IMR-90 (cell line): ENCODE results near the gene ROCK2. TPM values are rescaled to one million over a fixed set of nuclear protein-coding genes. Genes with fewer than 3 reads are reported as not detected.

ENCODE experiments used
- ATAC-seq: fragments of 200-7000 bp; cut with Tn5 transposase; 2 replicates; pipeline ENCODE4 v1.9.1; 2020; ENCODE audit warnings: low read depth, mild to moderate bottlenecking, moderate library complexity
- BruUV-seq: library from RNA; stranded (reverse); fragments of 400-500 nt; replicated peaks from 2 replicates; lab custom pipeline; 2021; lab: Mats Ljungman, UMichigan
- CTCF ChIA-PET: fragments of 300-600 bp; formaldehyde crosslinking; extraction: SDS; loops from one replicate; lab custom pipeline; 2021; ENCODE audit warnings: antibody characterized with exemption; lab: Yijun Ruan, JAX
- POLR2A ChIA-PET: fragments of 300-600 bp; sonication (Branson Sonifier 250); formaldehyde crosslinking; loops from one replicate; lab custom pipeline; 2022; ENCODE audit warnings: antibody characterized with exemption; ENCODE audit not compliant: unreplicated experiment; lab: Charles Lee
- DNase-seq: peaks from one replicate; pipeline ENCODE4 v3.0.0; 2013
- H2AFZ ChIP-seq: replicated peaks from 2 replicates; pipeline ENCODE3; 2013; ENCODE audit warnings: low read length, mild to moderate bottlenecking; ENCODE audit not compliant: poor library complexity
- H2AK5ac ChIP-seq: 2 replicates; pipeline ENCODE4 v1.6.1; 2013; ENCODE audit warnings: low read depth, low read length, inconsistent platforms
- H2AK9ac ChIP-seq: replicated peaks from 2 replicates; pipeline ENCODE3; 2013; ENCODE audit warnings: mild to moderate bottlenecking, low read depth, low read length, moderate library complexity; ENCODE audit not compliant: poor library complexity
- H2BK120ac ChIP-seq: 2 replicates; pipeline ENCODE4 v1.6.1; 2013; ENCODE audit warnings: low read depth, low read length, inconsistent platforms
- H2BK15ac ChIP-seq: 3 replicates; pipeline ENCODE4 v1.6.1; 2013; ENCODE audit warnings: low read depth, low read length, inconsistent platforms
- H2BK20ac ChIP-seq: 2 replicates; pipeline ENCODE4 v1.6.1; 2013; ENCODE audit warnings: low read depth, mild to moderate bottlenecking, inconsistent platforms, low read length, moderate library complexity
- H2BK5ac ChIP-seq: 2 replicates; pipeline ENCODE4 v1.6.1; 2013; ENCODE audit warnings: mild to moderate bottlenecking, low read depth, low read length, inconsistent platforms; ENCODE audit not compliant: poor library complexity, severe bottlenecking
- H3K14ac ChIP-seq: replicated peaks from 2 replicates; pipeline ENCODE4 v1.6.1; 2013; ENCODE audit warnings: low read depth, low read length, inconsistent platforms
- H3K18ac ChIP-seq: 2 replicates; pipeline ENCODE4 v1.6.1; 2013; ENCODE audit warnings: low read depth, low read length, control low read depth
- H3K23ac ChIP-seq: 2 replicates; pipeline ENCODE4 v1.6.1; 2013; ENCODE audit warnings: low read depth, low read length, inconsistent platforms
- H3K27ac ChIP-seq: 2 replicates; pipeline ENCODE4 v1.5.1; 2013; ENCODE audit warnings: mild to moderate bottlenecking, control low read depth, low read length; ENCODE audit not compliant: insufficient read depth
- H3K27me3 ChIP-seq: 2 replicates; pipeline ENCODE4 v1.6.1; 2013; ENCODE audit warnings: low read length; ENCODE audit not compliant: control insufficient read depth, insufficient read depth
- H3K36me3 ChIP-seq: 2 replicates; pipeline ENCODE4 v1.6.1; 2013; ENCODE audit warnings: low read length, mixed read lengths; ENCODE audit not compliant: control insufficient read depth, insufficient read depth
- H3K4ac ChIP-seq: 2 replicates; pipeline ENCODE4 v1.6.1; 2013; ENCODE audit warnings: low read depth, low read length, inconsistent platforms
- H3K4me1 ChIP-seq: 2 replicates; pipeline ENCODE4 v1.6.1; 2013; ENCODE audit warnings: low read length, mixed read lengths; ENCODE audit not compliant: control insufficient read depth, insufficient read depth
- H3K4me2 ChIP-seq: 2 replicates; pipeline ENCODE4 v1.6.1; 2013; ENCODE audit warnings: low read depth, mild to moderate bottlenecking, control low read depth, low read length, moderate library complexity
- H3K4me3 ChIP-seq: 2 replicates; pipeline ENCODE4 v1.5.1; 2013; ENCODE audit warnings: low read depth, mild to moderate bottlenecking, control low read depth, low read length, moderate library complexity; ENCODE audit not compliant: insufficient read depth
- H3K56ac ChIP-seq: 2 replicates; pipeline ENCODE4 v1.6.1; 2013; ENCODE audit warnings: low read length, inconsistent platforms; ENCODE audit not compliant: insufficient read depth; ENCODE audit errors: extremely low read depth
- H3K79me1 ChIP-seq, 2 experiments: 2 replicates each; pipeline ENCODE4 v1.6.1; 2013; ENCODE audit warnings: low read length in 2 of 2, inconsistent platforms in 1 of 2, low read depth in 1 of 2
- H3K9ac ChIP-seq: 2 replicates; pipeline ENCODE4 v1.6.1; 2013; ENCODE audit warnings: low read depth, low read length, control low read depth
- H3K9me1 ChIP-seq: 2 replicates; pipeline ENCODE4 v1.6.1; 2013; ENCODE audit warnings: low read length, inconsistent platforms; ENCODE audit not compliant: insufficient read depth
- H3K9me3 ChIP-seq: 2 replicates; pipeline ENCODE4 v1.6.1; 2013; ENCODE audit warnings: low read length; ENCODE audit not compliant: control insufficient read depth, insufficient read depth
- H4K20me1 ChIP-seq: 2 replicates; pipeline ENCODE4 v1.6.1; 2013; ENCODE audit warnings: low read length, inconsistent platforms; ENCODE audit not compliant: insufficient read depth
- H4K5ac ChIP-seq: 2 replicates; pipeline ENCODE4 v1.6.1; 2013; ENCODE audit warnings: mild to moderate bottlenecking, low read depth, low read length, control low read depth
- H4K8ac ChIP-seq, 2 experiments: 2 replicates each; pipeline ENCODE4 v1.6.1; 2013; ENCODE audit warnings: low read depth in 2 of 2, low read length in 2 of 2, control low read depth in 1 of 2, inconsistent platforms in 1 of 2
- H4K91ac ChIP-seq: 2 replicates; pipeline ENCODE4 v1.6.1; 2013; ENCODE audit warnings: low read depth, low read length, inconsistent platforms; ENCODE audit not compliant: insufficient read depth
- CEBPB ChIP-seq: IDR thresholded peaks from 2 replicates; pipeline ENCODE4 v1.6.1; 2012; ENCODE audit warnings: low read depth, low read length, improper control_type of control experiment
- CHD1 ChIP-seq: IDR thresholded peaks from 2 replicates; pipeline ENCODE4 v1.6.1; 2012; ENCODE audit warnings: low read depth, low read length, improper control_type of control experiment
- WGBS, 2 experiments: methylation state at CpG; one replicate each; pipeline versions ENCODE4 v1.1.5 to v1.1.7; 2013; ENCODE audit warnings: missing lambda C conversion rate in 2 of 2; ENCODE audit not compliant: insufficient read length in 1 of 2; ENCODE audit errors: extremely low coverage in 2 of 2; 5-methylcytosine and 5-hydroxymethylcytosine counted together
- dilution Hi-C: fragments of 300-500 bp; cut with HindIII; formaldehyde crosslinking; loops from one replicate; pipeline ENCODE4 v1.14.3; 2018; ENCODE audit warnings: low sequenced_read_pairs; ENCODE audit not compliant: unreplicated experiment
- in situ Hi-C: fragments of 300-500 bp; cut with MboI; formaldehyde crosslinking; loops from 3 replicates; pipeline ENCODE4 v1.14.3; 2019; ENCODE audit warnings: low sequenced_read_pairs, inconsistent platforms, mixed read lengths
- intact Hi-C: fragments of 100-400 bp; cut with micrococcal nuclease; formaldehyde crosslinking; loops from 2 replicates; pipeline ENCODE4 v1.10.0; 2022
- polyA plus RNA-seq, 3 experiments: library from polyadenylated mRNA; depleted of rRNA; stranded (reverse); fragments of >200 nt; gene quantifications; 2 replicates each; pipeline ENCODE4 v1.2.3, GENCODE V29; 2012; ENCODE audit warnings: low replicate concordance in 1 of 3
- total RNA-seq: library from RNA; depleted of rRNA; stranded (reverse); fragments of >200 nt; gene quantifications from 2 replicates; pipeline ENCODE4 v1.2.3, GENCODE V29; 2012

ROCK2 gene
- total and polyA plus RNA-seq, 2 of the 4 experiments (the other 2 are of a cell fraction): 9.0 to 28.3 TPM

GRCh38 chr2:11168488-11168887 is 175.9 kb downstream of the ROCK2 start:
- Histone ChIP-seq H2BK5ac (no peak overlapping the region), H2AK9ac (no peak overlapping the region), H3K4ac (no peak overlapping the region), H2BK15ac (no peak overlapping the region), H3K4me3 (no peak overlapping the region), H4K5ac (no peak overlapping the region), H3K56ac (no peak overlapping the region), H2BK120ac (no peak overlapping the region), H3K27ac (no peak overlapping the region), H4K91ac (no peak overlapping the region), H3K9me3 (no peaks in the 10 kb centered on the region), H2AK5ac (no peak overlapping the region), H3K23ac (no peak overlapping the region), H3K36me3 (no peaks in the 10 kb centered on the region), H3K14ac (no peak overlapping the region), H3K27me3 (no peaks in the 10 kb centered on the region), H4K20me1 (no peaks in the 10 kb centered on the region), H3K9me1 (peaks cover 9% of the 10 kb centered on the region), H2BK20ac (no peak overlapping the region), H3K79me1 (no peaks in the 10 kb centered on the region), H3K4me1 (peaks cover 2% of the 10 kb centered on the region; the same call in 1 of the 2 replicates), H2AFZ (no peak overlapping the region), H3K4me2 (no peak overlapping the region), H4K8ac (no peak overlapping the region), H3K18ac (no peak overlapping the region), H3K9ac (no peak overlapping the region)
- ChIA-PET CTCF (interaction anchor here (0.6 kb wide), 1 partner anchor 1240 kb away, joined by 3 read pairs; no protein-coding TSS in a partner anchor), POLR2A (no interaction called here)
- intact Hi-C loops (no loop called here), dilution Hi-C loops (no loop called here), in situ Hi-C loops (no loop called here)
- ATAC-seq (no peak), DNase-seq (no peak)
- WGBS, 2 experiments: 86% methylated on average over 7 of the region's 9 CpGs; no CpG with 5 or more reads in 1 of the 2 experiments
- peak; percentile 31; the same call in 1 of the 2 replicates for TF ChIP-seq CEBPB
- no peak for TF ChIP-seq CHD1
- BruUV-seq: no TSS peak
